HG02870 (cell line): ENCODE measurements around the gene ARPC5L.
"Not testable (repeated sequence)": the region's sequence is repeated elsewhere in the genome, so short reads cannot be mapped to it uniquely, and the experiment has no call there.

Experiments used
- ATAC-seq: cut with Tn5 transposase; IDR thresholded peaks from one replicate; pipeline ENCODE4 v1.9.1; 2021; ENCODE audit warnings: mild to moderate bottlenecking, moderate library complexity; ENCODE audit not compliant: unreplicated experiment

ARPC5L gene

DNA sequence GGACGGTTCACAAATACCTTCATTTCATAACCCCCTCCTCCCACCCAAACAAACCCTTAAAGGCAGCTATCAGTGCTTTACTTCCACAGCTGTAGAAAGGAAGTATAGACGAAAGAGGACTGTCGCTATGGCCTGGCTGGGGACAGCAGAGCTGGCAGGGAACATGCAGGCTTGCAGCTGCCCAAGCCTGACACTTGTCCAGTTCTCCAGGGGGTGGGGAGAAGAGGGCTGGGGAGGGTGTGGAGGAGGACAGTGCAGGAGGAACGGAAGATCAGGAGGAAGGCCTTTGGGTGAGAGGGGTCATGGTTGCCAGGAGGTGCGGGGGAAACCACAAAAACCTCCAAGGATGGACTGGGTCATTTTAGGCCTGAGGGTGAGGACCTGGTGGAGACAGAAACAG lies 25.9 kb downstream of the ARPC5L start:
- no peak for ATAC-seq

DNA sequence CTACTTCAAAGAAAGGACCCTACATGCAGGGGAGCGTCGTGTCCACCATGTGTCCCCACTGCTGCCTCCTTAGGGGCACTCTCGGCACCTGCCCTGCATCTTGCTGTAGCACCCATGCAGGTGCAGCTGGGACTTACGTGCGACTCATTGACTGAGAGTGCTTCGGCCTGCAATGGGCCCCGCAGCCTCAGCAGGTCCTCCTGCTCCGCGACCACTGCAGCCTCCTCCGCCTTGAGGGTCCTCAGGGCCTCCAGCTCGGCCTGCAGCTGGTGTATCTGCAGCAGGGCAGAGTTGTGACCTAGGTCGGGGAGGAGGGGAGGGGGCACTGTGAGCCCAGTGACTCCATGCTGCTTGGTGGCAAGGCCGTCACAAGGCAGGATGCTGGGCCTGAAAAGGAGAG lies 27.1 kb downstream of the ARPC5L start:
- ATAC-seq, result no peak

DNA sequence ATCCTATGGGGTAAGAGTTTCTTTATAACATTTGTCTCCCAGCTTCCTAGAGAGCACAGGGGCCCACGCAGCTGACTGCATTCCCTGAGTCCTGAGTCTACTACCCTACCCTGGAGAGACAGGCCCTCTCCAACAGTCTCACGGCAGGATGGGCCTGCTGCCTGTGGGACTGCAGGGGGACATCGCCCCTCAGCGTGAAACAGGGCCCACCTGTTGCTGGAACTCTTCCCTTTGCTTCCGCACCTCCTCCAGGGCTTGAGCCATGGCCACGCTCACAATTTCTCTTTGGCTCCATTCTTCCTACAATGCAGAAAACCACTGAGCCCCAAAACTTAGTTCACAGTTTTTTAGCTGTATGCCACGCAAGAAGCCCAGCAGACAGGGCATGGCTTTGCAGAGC lies 28.2 kb downstream of the ARPC5L start:
- no peak for ATAC-seq

- ATAC-seq, result no peak
These were observed 32.3 kb downstream of the ARPC5L start for GRCh38 chr9:124894035-124894740.

GRCh38 chr9:124894741-124895170 lies 32.8 kb downstream of the ARPC5L start:
- no peak for ATAC-seq

- no peak for ATAC-seq
These were observed 35.9 kb downstream of the ARPC5L start for GRCh38 chr9:124897570-124898460.

DNA sequence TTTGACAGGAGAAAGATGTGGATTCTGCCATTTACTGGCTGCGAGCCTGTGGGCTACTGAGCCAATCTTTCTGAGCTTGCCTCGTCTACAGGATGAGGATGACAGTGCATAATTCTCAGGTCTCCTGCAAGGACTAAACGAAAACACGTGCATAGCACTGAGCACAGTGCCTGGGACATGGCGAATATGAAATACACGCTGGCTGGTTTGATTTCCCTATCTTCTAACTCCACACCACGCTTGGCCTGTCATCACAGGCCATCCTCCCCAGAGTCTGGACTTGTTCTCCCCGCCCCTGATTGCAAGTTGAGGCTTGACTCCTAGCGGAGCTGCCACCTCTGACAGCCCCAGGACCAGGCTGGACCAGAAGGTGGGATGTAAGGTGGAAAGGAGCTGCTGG lies 37.9 kb downstream of the ARPC5L start:
- ATAC-seq, result no peak

DNA sequence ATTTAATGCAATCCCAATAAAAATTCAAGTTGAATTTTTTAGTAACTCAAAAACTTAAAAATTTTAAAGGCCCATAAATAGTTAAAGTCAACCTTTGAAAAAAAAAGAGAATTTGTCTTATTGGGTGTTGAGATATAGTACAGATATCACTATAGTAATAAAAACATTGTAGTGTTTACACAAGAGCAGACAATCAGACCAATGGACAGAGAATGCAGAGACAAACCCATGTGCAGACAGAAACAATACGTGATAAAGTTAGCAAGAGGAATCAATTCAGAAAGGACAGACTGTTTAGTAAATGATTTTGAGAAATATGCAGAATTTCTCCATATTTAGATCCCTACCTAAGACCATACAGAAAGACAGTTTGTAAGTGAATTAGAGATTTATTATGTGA lies 45.0 kb downstream of the ARPC5L start:
- no peak for ATAC-seq

- ATAC-seq, result no peak
These were observed 46.2 kb downstream of the ARPC5L start for GRCh38 chr9:124908098-124908497.

GRCh38 chr9:124911766-124912165 lies 49.8 kb downstream of the ARPC5L start:
- ATAC-seq, result no peak

DNA sequence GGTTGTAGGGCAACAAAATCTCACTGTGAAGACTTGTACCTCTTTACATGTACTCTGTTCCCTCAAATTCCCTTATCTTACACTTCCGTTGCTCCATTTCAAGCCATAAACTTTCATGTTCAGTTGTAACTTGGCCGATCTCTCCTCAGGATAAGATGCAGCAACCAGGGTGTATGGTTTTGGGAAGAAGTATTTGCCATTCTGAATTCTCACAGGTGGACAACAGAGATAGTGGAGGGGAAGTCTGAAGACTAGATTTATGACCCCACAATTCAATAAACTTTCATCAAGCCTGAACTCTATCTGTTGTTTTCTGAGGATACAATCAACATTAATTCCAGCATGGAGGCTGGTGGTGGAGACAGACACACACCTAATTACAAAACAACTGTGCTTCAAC lies 51.4 kb downstream of the ARPC5L start:
- ATAC-seq, result no peak

- no peak for ATAC-seq
These were observed 52.9 kb downstream of the ARPC5L start for GRCh38 chr9:124914753-124915405.

DNA sequence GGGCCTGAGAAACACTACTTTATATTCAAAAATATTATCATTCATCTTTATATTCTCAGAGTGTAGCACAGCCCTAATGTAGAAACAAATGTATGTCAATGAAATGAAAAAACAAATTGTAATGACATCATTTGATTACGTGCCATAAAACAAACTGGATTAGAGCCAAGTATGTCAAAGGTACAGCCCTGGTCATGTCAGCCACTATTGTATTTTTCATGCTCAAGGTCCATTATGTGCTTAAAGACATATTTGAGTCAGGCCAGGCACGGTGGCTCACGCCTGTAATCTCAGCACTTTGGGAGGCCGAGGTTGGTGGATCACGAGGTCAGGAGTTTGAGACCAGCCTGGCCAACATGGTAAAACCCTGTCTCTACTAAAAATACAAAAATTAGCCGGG lies 58.5 kb downstream of the ARPC5L start:
- ATAC-seq, result not testable (repeated sequence)
